GM23338 (cell line): ENCODE measurements around the gene SLC45A3. TPM values are rescaled to one million over a fixed set of nuclear protein-coding genes. Genes with fewer than 3 reads are reported as not detected.

Experiments
- ATAC-seq: fragments of 200-7000 bp; cut with Tn5 transposase; 3 replicates; pipeline ENCODE4 v1.9.1; 2020
- DNase-seq: peaks from one replicate; pipeline ENCODE4 v3.0.0-alpha.2; 2015; ENCODE audit warnings: low spot score
- H2AFZ ChIP-seq: fragments of 200-600 bp; sonication (generic); 2 replicates; pipeline ENCODE4 v1.8.0; 2016; ENCODE audit warnings: antibody characterized with exemption, mild to moderate bottlenecking, moderate library complexity
- H3F3A ChIP-seq: fragments of 200-600 bp; sonication (generic); replicated peaks from 2 replicates; pipeline ENCODE4 v1.8.0; 2017; ENCODE audit warnings: antibody characterized with exemption, mixed run types, low read depth
- H3K27ac ChIP-seq: fragments of 200-600 bp; sonication (generic); 2 replicates; pipeline ENCODE4 v1.6.1; 2016; ENCODE audit warnings: low read depth
- H3K27me3 ChIP-seq: fragments of 200-600 bp; sonication (generic); 2 replicates; pipeline ENCODE4 v1.8.0; 2016; ENCODE audit warnings: mild to moderate bottlenecking, mixed run types, moderate library complexity; ENCODE audit not compliant: insufficient read depth
- H3K36me3 ChIP-seq: fragments of 200-600 bp; sonication (generic); 2 replicates; pipeline ENCODE4 v1.8.0; 2016; ENCODE audit warnings: mild to moderate bottlenecking; ENCODE audit not compliant: insufficient read depth
- H3K4me1 ChIP-seq: fragments of 200-600 bp; sonication (generic); 2 replicates; pipeline ENCODE4 v1.8.0; 2016; ENCODE audit warnings: mild to moderate bottlenecking, moderate library complexity; ENCODE audit not compliant: insufficient read depth
- H3K4me2 ChIP-seq: fragments of 200-600 bp; sonication (generic); 2 replicates; pipeline ENCODE4 v1.7.1; 2017; ENCODE audit warnings: mixed run types
- H3K4me3 ChIP-seq: fragments of 200-600 bp; sonication (generic); 2 replicates; pipeline ENCODE4 v1.6.1; 2016; ENCODE audit warnings: mixed run types
- H3K79me2 ChIP-seq: fragments of 200-600 bp; sonication (generic); replicated peaks from 2 replicates; pipeline ENCODE4 v1.8.0; 2017; ENCODE audit warnings: mild to moderate bottlenecking; ENCODE audit not compliant: insufficient read depth
- H3K9me2 ChIP-seq: fragments of 200-600 bp; sonication (generic); 2 replicates; pipeline ENCODE4 v1.8.0; 2017; ENCODE audit not compliant: insufficient read depth
- H4K20me1 ChIP-seq: fragments of 200-600 bp; sonication (generic); replicated peaks from 2 replicates; pipeline ENCODE4 v1.8.0; 2017; ENCODE audit warnings: mild to moderate bottlenecking; ENCODE audit not compliant: insufficient read depth
- H3K27ac Mint-ChIP-seq: 2 replicates; pipeline ENCODE4 v1.8.0; 2020; ENCODE audit warnings: inconsistent platforms, mild to moderate bottlenecking, moderate library complexity, mixed read lengths
- H3K27me3 Mint-ChIP-seq: 3 replicates; pipeline ENCODE4 v1.8.0; 2022; ENCODE audit warnings: low read depth, mild to moderate bottlenecking, moderate library complexity, mixed read lengths, inconsistent platforms; ENCODE audit not compliant: insufficient read depth, poor library complexity
- H3K36me3 Mint-ChIP-seq: 3 replicates; pipeline ENCODE4 v1.8.0; 2021; ENCODE audit warnings: low read depth, mild to moderate bottlenecking, inconsistent platforms, moderate library complexity, mixed read lengths
- H3K4me1 Mint-ChIP-seq: 3 replicates; pipeline ENCODE4 v1.8.0; 2020; ENCODE audit warnings: mild to moderate bottlenecking, inconsistent platforms, mixed read lengths
- H3K4me3 Mint-ChIP-seq: 3 replicates; pipeline ENCODE4 v1.8.0; 2021; ENCODE audit warnings: moderate library complexity, mild to moderate bottlenecking, inconsistent platforms, mixed read lengths
- H3K9me3 Mint-ChIP-seq: 3 replicates; pipeline ENCODE4 v1.8.0; 2020; ENCODE audit warnings: moderate library complexity, mild to moderate bottlenecking, inconsistent platforms, mixed read lengths
- CREB1 ChIP-seq: fragments of 250-450 bp; sonication (Bioruptor Pico); IDR thresholded peaks from 2 replicates; pipeline ENCODE4 v1.5.0; 2020; ENCODE audit warnings: low read depth, mild to moderate bottlenecking, moderate library complexity
- ETS1 ChIP-seq: IDR thresholded peaks from 2 replicates; pipeline ENCODE4 v1.6.1; 2016; ENCODE audit warnings: antibody characterized with exemption
- JUNB ChIP-seq: IDR thresholded peaks from one replicate; pipeline ENCODE4 v1.6.1; 2016; ENCODE audit warnings: antibody characterized with exemption; ENCODE audit not compliant: unreplicated experiment
- NANOG ChIP-seq: IDR thresholded peaks from 2 replicates; pipeline ENCODE4 v1.6.1; 2016; ENCODE audit warnings: antibody characterized with exemption, borderline replicate concordance
- POLR2AphosphoS5 ChIP-seq: IDR thresholded peaks from 2 replicates; pipeline ENCODE4 v1.6.1; 2016; ENCODE audit warnings: antibody characterized with exemption, low read depth
- REST ChIP-seq: IDR thresholded peaks from one replicate; pipeline ENCODE4 v1.6.1; 2018; ENCODE audit warnings: antibody characterized with exemption; ENCODE audit not compliant: unreplicated experiment
- ZNF462 ChIP-seq: fragments of 250-450 bp; sonication (Bioruptor Pico); IDR thresholded peaks from 2 replicates; pipeline ENCODE4 v1.5.0; 2020; ENCODE audit warnings: mild to moderate bottlenecking, moderate library complexity
- polyA plus RNA-seq: library from polyadenylated mRNA; unstranded; fragments of >200 nt; fragmentation: Nextera tagmentation; extraction: Ambion mirVana; gene quantifications from 2 replicates; pipeline ENCODE4 v1.2.1, GENCODE V29; 2016
- total RNA-seq: library from RNA; depleted of rRNA; stranded (reverse); fragments of >200 nt; shearing (Covaris generic); gene quantifications from 2 replicates; pipeline ENCODE4 v1.2.3, GENCODE V29; 2014

SLC45A3 gene
- total and polyA plus RNA-seq, 2 experiments from 2014 or later, result 4.7 to 16.0 TPM

GRCh38 chr1:205677167-205677566 lies 3.1 kb downstream of the SLC45A3 start:
- ATAC-seq, result no peak
- H3K27ac ChIP-seq, result peak overlapping the region; percentile 59; the same call in 1 of the 2 replicates
- peaks cover 12% of the 10 kb centered on the region for H3K27me3 ChIP-seq
- H3K4me1 ChIP-seq, result peaks cover 47% of the 10 kb centered on the region
- Mint-ChIP-seq H3K27ac (no peak overlapping the region), H3K9me3 (no peaks in the 10 kb centered on the region; the same call in 2 of the 3 replicates), H3K4me1 (peaks cover 53% of the 10 kb centered on the region), H3K4me3 (no peak overlapping the region), H3K27me3 (peaks cover 21% of the 10 kb centered on the region), H3K36me3 (no peaks in the 10 kb centered on the region; the same call in 2 of the 3 replicates)
- H2AFZ ChIP-seq, result no peak overlapping the region
- no peak for DNase-seq
- no peaks in the 10 kb centered on the region for H3K36me3 ChIP-seq
- 0 out of 2 replicates have a peak, but pooled peaks cover 10% of the 10 kb centered on the region for H3F3A ChIP-seq
- H3K4me3 ChIP-seq, result no peak overlapping the region
- H3K9me2 ChIP-seq, result no peaks in the 10 kb centered on the region
- no peak overlapping the region for H3K4me2 ChIP-seq
- H3K79me2 ChIP-seq, result peaks cover 43% of the 10 kb centered on the region
- TF ChIP-seq REST (no peak), JUNB (no peak)
- peaks cover 4% of the 10 kb centered on the region; the same call in 1 of the 2 replicates for H4K20me1 ChIP-seq

- Histone ChIP-seq H3F3A (0 out of 2 replicates have a peak, but pooled peaks cover 10% of the 10 kb centered on the region), H3K36me3 (no peaks in the 10 kb centered on the region), H3K4me3 (no peak overlapping the region), H4K20me1 (peaks cover 4% of the 10 kb centered on the region; the same call in 1 of the 2 replicates), H3K27ac (no peak overlapping the region), H3K9me2 (no peaks in the 10 kb centered on the region), H3K27me3 (peaks cover 10% of the 10 kb centered on the region), H3K4me1 (peaks cover 49% of the 10 kb centered on the region), H2AFZ (no peak overlapping the region), H3K4me2 (no peak overlapping the region), H3K79me2 (peaks cover 45% of the 10 kb centered on the region)
- peaks cover 58% of the 10 kb centered on the region for H3K4me1 Mint-ChIP-seq
- no peaks in the 10 kb centered on the region; the same call in 2 of the 3 replicates for H3K36me3 Mint-ChIP-seq
- ATAC-seq (no peak), DNase-seq (no peak)
- no peak overlapping the region for H3K4me3 Mint-ChIP-seq
- peaks cover 21% of the 10 kb centered on the region for H3K27me3 Mint-ChIP-seq
- no peaks in the 10 kb centered on the region; the same call in 2 of the 3 replicates for H3K9me3 Mint-ChIP-seq
- H3K27ac Mint-ChIP-seq, result no peak overlapping the region
- TF ChIP-seq CREB1 (CRISPR knock-in tag) (no peak), POLR2AphosphoS5 (no peak), NANOG (no peak), ETS1 (no peak), ZNF462 (CRISPR knock-in tag) (no peak)
Measured at GRCh38 chr1:205676597-205676996, 3.7 kb downstream of the SLC45A3 start.
